Sigmoid colon (tissue), 4 donors: Measurements from ENCODE around the gene BAK1.

Experiments used
- CTCF ChIP-seq, 4 experiments: fragments of 450-650 bp in 3 of 4; fragments of 200-600 bp in 1 of 4; IDR thresholded peaks; one replicate each; pipeline ENCODE4 v1.5.1; 2016 to 2019; ENCODE audit warnings: antibody characterized with exemption in 4 of 4, mild to moderate bottlenecking in 3 of 4, moderate library complexity in 2 of 4
- EP300 ChIP-seq, 4 donors: sonication (generic); formaldehyde crosslinking; IDR thresholded peaks; one replicate each; pipeline ENCODE4 v1.6.1; 2017; ENCODE audit warnings: antibody characterized with exemption in 4 of 4
- POLR2A ChIP-seq, 2 donors: fragments of 450-650 bp; IDR thresholded peaks; one replicate each; pipeline ENCODE4 v1.6.1; 2016; ENCODE audit warnings: antibody characterized with exemption in 2 of 2, mild to moderate bottlenecking in 2 of 2, moderate library complexity in 2 of 2
- POLR2AphosphoS5 ChIP-seq, 4 donors: sonication (generic); formaldehyde crosslinking; IDR thresholded peaks; one replicate each; pipeline ENCODE4 v1.6.1; 2017; ENCODE audit warnings: antibody characterized with exemption in 4 of 4

GRCh38 chr6:33576668-33577067 is 3.4 kb downstream of the BAK1 start:
- TF ChIP-seq POLR2AphosphoS5 (IDR thresholded peaks at IDR 0.05) (no peak), EP300 (IDR thresholded peaks at IDR 0.05) (no peak), POLR2A (IDR thresholded peaks at IDR 0.05) (no peak), CTCF (IDR thresholded peaks at IDR 0.05) (no peak)
